OCI-LY7 (cell line): ENCODE data around the gene AGTR1.

Experiments used
- CTCF ChIP-seq: fragments of 200-600 bp; sonication (generic); conservative IDR thresholded peaks from 2 replicates; pipeline ENCODE4 v1.5.1; 2014; ENCODE audit warnings: mild to moderate bottlenecking, antibody characterized with exemption, low read length, moderate library complexity, mixed read lengths
- EZH2phosphoT487 ChIP-seq: fragments of 200-600 bp; sonication (generic); IDR thresholded peaks from 2 replicates; pipeline ENCODE4 v1.6.1; 2018; ENCODE audit warnings: low read depth, borderline replicate concordance, mild to moderate bottlenecking, mixed run types, antibody characterized with exemption, low read length, moderate library complexity, mixed read lengths

GRCh38 chr3:148789906-148790305 lies 92.2 kb downstream of the AGTR1 start:
- no peak for TF ChIP-seq EZH2phosphoT487
- no peak for TF ChIP-seq CTCF
